ENCODE measurements around the gene RDH5. TPM values are rescaled to one million over a fixed set of nuclear protein-coding genes. Genes with fewer than 3 reads are reported as not detected.

The RDH5 gene
- total RNA-seq, 1 donor from 2014 or later, result 4.1 TPM

DNA sequence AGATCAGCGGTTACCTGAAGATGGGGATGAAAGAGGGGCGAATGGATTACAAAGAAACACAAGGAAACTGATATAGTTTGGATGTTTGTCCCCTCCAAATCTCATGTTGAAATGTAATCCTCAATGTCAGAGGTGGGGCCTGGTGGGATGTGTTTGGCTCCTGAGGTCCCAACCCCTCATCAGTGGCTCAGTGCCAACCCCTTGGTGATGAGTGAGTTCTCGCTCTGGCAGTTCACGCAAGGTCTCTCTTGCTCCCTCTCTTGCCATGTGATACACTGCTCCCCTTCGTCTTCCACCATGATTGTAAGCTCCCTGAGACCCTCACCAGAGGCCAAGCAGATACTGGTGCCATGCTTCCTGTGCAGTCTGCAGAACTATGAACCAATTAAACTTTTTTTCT, 40.5 kb upstream of the RDH5 start:
- DNase-seq (ENCODE audit: extremely low spot score, unreplicated experiment), result no peak
- TF ChIP-seq, protein P1, sequence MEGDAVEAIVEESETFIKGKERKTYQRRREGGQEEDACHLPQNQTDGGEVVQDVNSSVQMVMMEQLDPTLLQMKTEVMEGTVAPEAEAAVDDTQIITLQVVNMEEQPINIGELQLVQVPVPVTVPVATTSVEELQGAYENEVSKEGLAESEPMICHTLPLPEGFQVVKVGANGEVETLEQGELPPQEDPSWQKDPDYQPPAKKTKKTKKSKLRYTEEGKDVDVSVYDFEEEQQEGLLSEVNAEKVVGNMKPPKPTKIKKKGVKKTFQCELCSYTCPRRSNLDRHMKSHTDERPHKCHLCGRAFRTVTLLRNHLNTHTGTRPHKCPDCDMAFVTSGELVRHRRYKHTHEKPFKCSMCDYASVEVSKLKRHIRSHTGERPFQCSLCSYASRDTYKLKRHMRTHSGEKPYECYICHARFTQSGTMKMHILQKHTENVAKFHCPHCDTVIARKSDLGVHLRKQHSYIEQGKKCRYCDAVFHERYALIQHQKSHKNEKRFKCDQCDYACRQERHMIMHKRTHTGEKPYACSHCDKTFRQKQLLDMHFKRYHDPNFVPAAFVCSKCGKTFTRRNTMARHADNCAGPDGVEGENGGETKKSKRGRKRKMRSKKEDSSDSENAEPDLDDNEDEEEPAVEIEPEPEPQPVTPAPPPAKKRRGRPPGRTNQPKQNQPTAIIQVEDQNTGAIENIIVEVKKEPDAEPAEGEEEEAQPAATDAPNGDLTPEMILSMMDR (IDR thresholded peaks at IDR 0.05), result no peak
- H3K9me3 Mint-ChIP-seq (ENCODE audit: unreplicated experiment), result no peaks in the 10 kb centered on the region
- no peaks in the 10 kb centered on the region for H3K36me3 Mint-ChIP-seq (ENCODE audit: unreplicated experiment)
- peaks cover 35% of the 10 kb centered on the region for H3K27me3 Mint-ChIP-seq (ENCODE audit: unreplicated experiment)
- H3K4me3 Mint-ChIP-seq (ENCODE audit: unreplicated experiment), result no peak overlapping the region
- peaks cover 12% of the 10 kb centered on the region for H3K4me1 Mint-ChIP-seq (ENCODE audit: unreplicated experiment)
- no peak overlapping the region for H3K27ac Mint-ChIP-seq (ENCODE audit: unreplicated experiment)

DNA sequence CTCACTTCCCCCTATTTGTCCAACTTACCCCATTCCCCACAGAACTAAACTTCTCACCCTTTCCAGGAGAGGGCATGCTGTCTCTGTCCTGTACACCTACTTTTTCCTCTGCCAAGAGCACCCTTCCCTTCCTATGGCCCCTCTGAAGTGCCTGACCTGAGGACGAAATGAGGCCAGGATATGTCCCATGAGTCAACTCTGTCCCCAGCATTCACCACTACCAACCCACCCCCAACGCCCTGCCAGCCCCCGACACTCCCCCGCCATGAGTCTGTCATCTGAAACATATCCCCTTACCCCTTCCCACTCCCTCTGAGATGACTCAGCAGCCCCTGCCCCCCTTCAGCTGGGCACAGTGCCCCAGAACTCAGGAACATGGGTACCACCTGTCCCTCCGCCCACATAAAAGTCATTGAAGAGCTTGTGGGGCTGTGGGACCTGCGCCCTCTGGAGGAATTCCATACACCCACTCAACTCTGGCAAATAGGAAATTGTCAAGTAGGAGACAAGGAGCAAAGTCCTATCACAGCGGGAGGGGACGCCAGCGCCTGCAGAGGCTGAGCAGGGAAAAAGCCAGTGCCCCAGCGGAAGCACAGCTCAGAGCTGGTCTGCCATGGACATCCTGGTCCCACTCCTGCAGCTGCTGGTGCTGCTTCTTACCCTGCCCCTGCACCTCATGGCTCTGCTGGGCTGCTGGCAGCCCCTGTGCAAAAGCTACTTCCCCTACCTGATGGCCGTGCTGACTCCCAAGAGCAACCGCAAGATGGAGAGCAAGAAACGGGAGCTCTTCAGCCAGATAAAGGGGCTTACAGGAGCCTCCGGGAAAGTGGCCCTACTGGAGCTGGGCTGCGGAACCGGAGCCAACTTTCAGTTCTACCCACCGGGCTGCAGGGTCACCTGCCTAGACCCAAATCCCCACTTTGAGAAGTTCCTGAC, 38.8 kb upstream of the RDH5 start:
- no peak overlapping the region for H3K27ac Mint-ChIP-seq (ENCODE audit: unreplicated experiment)
- no peak for DNase-seq (ENCODE audit: extremely low spot score, unreplicated experiment)

DNA sequence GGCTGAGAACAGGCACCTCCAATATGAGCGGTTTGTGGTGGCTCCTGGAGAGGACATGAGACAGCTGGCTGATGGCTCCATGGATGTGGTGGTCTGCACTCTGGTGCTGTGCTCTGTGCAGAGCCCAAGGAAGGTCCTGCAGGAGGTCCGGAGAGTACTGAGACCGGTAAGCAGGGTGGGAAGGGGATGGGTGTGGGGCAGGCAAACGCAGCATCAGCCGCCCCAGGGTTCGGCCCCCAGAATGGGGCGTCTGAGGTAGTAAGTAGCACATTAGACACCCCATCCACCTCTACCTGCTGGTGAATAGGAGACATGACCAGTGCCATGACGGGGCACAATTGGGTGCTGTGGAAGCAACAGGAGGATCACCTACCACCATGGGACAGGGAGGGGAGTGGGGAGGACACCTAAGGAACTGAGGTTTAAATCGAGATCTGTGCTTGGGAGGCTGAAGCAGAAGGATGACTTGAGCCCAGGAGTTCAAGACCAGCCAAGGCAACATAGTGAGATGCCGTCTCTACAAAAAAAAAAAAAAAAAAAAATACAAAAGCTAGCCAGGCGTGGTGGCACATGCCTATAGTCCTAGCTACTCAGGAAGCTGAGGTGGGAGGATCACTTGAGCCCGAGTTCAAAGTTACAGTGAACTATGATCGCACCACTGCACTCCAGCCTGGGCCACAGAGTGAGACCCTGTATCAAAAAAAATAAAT, 38.0 kb upstream of the RDH5 start:
- Mint-ChIP-seq H3K27me3 (ENCODE audit: unreplicated experiment) (peaks cover 26% of the 10 kb centered on the region), H3K4me1 (ENCODE audit: unreplicated experiment) (peaks cover 12% of the 10 kb centered on the region), H3K27ac (ENCODE audit: unreplicated experiment) (no peak overlapping the region), H3K9me3 (ENCODE audit: unreplicated experiment) (no peaks in the 10 kb centered on the region), H3K36me3 (ENCODE audit: unreplicated experiment) (no peaks in the 10 kb centered on the region), H3K4me3 (ENCODE audit: unreplicated experiment) (no peak overlapping the region)
- TF ChIP-seq, protein P1 (IDR thresholded peaks at IDR 0.05), result no peak
- no peak for DNase-seq (ENCODE audit: extremely low spot score, unreplicated experiment)

More for the DNA sequence above, 38.8 kb upstream of the RDH5 start:
- Mint-ChIP-seq H3K27me3 (ENCODE audit: unreplicated experiment) (peaks cover 28% of the 10 kb centered on the region), H3K4me3 (ENCODE audit: unreplicated experiment) (no peak overlapping the region), H3K4me1 (ENCODE audit: unreplicated experiment) (peaks cover 12% of the 10 kb centered on the region), H3K36me3 (ENCODE audit: unreplicated experiment) (no peaks in the 10 kb centered on the region), H3K9me3 (ENCODE audit: unreplicated experiment) (no peaks in the 10 kb centered on the region)
- TF ChIP-seq, protein P1 (IDR thresholded peaks at IDR 0.05), result peak; percentile 28

DNA sequence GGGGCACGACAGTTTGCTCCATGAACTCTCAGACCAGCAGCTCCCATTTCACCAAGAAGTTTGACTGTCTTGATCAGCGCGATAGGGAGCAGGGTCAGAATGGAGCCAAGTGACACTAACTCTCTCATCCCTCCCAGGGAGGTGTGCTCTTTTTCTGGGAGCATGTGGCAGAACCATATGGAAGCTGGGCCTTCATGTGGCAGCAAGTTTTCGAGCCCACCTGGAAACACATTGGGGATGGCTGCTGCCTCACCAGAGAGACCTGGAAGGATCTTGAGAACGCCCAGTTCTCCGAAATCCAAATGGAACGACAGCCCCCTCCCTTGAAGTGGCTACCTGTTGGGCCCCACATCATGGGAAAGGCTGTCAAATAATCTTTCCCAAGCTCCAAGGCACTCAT, 36.5 kb upstream of the RDH5 start:
- Mint-ChIP-seq H3K27me3 (ENCODE audit: unreplicated experiment) (peaks cover 26% of the 10 kb centered on the region), H3K4me3 (ENCODE audit: unreplicated experiment) (no peak overlapping the region), H3K36me3 (ENCODE audit: unreplicated experiment) (no peaks in the 10 kb centered on the region), H3K9me3 (ENCODE audit: unreplicated experiment) (no peaks in the 10 kb centered on the region), H3K27ac (ENCODE audit: unreplicated experiment) (no peak overlapping the region), H3K4me1 (ENCODE audit: unreplicated experiment) (peaks cover 12% of the 10 kb centered on the region)
- TF ChIP-seq, protein P1 (IDR thresholded peaks at IDR 0.05), result no peak
- DNase-seq (ENCODE audit: extremely low spot score, unreplicated experiment), result no peak
